T follicular helper cell (primary cell): ENCODE data around the gene MS4A8.
"Not testable (repeated sequence)": the region's sequence is repeated elsewhere in the genome, so short reads cannot be mapped to it uniquely, and the experiment has no call there.

ENCODE experiments used
- DNase-seq: peaks from one replicate; pipeline ENCODE4 v3.0.0-alpha.2; 2020; ENCODE audit warnings: low read depth
- total RNA-seq, 2 experiments: gene quantifications; one replicate each; lab custom pipeline; 2026; lab: John Stamatoyannopoulos, UW

MS4A8 gene, protein sequence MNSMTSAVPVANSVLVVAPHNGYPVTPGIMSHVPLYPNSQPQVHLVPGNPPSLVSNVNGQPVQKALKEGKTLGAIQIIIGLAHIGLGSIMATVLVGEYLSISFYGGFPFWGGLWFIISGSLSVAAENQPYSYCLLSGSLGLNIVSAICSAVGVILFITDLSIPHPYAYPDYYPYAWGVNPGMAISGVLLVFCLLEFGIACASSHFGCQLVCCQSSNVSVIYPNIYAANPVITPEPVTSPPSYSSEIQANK
- 0 reads per million in 2 experiments for total RNA-seq

DNA sequence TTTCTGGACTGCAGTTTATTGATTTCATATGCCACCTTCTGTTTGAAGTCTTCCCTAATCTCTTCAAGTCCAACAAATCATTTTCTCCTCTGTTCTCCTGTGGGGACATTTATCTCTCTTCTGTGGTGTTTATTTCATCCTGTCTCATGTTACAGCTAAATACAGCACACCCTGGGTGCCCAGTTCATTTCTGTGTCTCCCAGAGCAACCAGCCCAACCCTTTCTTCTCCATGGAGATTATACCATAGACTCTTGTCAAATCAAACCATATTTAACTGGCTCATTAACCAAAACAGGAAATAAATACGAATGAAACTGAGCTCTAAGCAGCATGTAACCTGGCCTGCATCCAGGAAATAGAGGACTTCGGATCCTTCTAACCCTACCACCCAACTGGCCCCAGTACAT is at the start of gene MS4A8:
TSS of gene MS4A8 (plus strand) at position 329 of the 408 bp plus-strand sequence. CDS start 1,249 bp downstream, outside the sequence.
- no peak for DNase-seq

DNA sequence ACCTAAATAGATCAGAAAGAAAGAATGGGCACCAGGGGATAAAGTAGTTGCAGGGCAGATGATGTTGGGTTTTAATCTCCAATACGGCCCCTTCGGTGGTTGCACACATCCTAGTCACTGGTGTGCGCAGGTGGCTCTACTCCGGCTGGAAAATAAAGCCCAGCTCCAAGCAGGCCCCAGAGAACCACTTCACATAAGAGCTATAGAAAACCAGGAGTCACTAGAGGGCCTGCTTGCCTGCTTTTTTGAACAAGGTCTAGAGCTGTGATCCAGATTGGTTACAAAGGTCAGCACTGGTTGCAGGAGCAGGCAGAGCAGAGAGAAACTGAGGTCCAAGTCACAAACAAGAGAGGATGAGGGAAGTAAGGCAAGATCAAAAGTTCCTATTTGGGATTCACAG is 41.5 kb upstream of the MS4A8 start:
- DNase-seq = no peak

DNA sequence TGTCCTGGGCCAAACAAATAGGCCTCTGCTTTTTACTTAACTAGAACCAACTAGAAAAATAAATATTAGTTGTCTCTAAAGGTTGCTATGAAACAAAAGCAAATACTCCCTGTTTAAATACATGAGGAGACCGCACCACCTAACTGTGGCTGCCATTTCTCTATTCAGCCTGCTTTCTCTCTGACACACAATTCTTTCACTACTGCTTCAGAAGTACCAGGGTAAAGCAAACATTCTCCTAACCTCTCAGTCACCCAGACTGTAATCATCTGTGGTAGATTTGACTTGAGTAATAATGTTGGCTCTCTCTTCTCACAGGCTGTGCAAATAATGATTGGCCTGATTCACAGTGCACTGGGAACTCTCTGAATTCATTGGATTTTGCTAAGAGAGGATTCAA is 41.0 kb upstream of the MS4A8 start:
- DNase-seq = no peak

DNA sequence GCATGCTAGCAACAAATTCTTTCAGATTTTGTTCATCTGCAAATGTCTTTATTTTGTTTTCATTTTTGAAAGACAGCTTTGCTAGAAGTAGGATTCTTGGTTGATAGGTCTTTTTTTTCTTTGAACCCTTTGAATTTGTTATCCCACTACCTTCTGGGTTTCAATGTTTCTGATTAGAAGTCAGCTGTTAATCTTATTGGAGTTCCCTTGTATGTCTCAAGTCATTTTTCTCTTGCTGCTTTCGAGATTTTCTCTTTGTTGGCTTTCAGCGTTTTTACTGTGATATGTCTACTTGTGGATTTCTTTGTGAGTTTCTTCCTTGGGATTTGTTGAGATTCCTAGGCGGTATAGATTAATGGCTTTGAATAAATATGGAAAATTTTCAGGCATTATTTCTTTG is 27.2 kb upstream of the MS4A8 start:
- no peak for DNase-seq

DNA sequence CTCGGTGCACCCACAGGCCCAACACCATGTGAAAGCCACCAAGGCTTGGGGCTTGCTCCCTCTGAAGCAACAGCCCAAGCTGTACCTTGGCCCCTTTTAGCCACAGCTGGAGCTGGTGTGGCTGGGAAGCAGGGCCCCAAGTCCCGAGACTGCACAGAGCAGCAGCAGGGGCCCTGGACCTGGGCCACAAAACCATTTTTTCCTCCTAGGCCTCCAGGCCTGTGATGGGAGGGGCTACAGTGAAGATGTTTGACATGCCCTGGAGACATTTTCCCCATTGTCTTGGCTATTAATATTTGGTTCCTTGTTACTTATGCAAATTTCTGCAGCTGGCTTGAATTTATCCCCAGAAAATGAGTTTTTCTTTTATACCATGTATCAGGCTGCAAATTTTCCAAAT is 21.2 kb upstream of the MS4A8 start:
- not testable (repeated sequence) for DNase-seq

DNA sequence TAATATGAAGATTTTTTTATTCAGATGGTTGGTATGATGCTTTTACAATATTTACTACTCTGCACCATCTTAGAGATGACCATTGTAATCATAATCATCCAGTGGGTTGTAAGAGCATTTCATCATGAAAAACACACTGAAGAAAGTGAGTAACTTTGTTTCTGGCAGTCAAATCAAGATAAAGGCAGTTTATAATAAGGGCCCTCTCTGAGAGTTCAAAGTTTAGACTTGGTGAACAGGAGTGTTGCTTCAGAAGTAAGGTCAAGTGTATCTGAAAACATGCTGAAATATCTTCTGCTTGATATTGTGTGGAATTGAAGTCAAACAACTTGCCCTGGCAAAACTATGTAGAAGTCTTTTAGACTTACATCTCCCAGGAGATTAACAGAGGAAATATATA is 19.5 kb upstream of the MS4A8 start:
- DNase-seq = no peak

DNA sequence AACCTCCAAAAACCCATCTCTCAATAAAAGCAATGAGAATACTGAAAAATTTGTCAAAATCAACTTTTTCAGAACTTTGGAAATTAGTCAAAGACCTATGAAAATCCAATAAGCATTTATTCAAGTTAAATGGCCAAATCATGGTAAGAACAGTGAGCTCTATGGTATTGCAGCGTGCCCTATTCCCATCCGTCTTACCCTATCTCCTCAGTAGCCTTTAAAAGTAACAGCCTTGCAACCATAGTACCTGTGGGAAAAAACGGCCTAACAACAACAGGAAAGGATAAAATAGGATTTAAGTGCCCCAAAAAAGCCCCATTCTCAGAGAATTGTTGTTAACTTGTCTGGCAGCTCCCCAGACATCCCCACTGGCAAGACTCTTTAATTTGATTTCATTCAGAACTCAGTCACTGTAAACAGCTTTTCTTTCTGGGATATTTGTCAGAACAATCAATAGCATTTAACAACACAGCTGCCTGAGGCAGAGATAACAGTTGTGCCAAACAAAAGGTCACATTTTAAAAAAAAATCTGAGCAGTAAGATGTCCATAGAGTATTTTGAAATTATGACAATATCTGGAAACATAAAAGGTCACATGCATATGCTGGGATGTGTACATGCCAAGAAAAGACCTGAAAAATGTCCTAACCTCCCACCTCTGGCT is 18.8 kb upstream of the MS4A8 start:
- no peak for DNase-seq

DNA sequence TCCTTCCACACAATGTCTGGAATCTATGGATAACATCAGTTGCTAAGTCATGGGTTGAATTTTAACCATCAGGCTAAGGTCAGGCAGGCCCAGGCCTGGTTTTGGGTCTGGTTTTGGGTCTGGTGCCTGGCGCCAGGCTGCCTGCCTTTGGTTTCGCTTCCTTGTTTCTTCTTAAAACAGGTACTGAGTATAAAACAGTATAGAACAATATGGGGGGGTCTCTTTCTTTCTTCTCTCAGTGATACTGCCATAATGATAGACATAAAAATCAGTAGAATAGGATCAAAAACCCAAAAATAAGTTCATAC is 14.9 kb upstream of the MS4A8 start:
- DNase-seq = not testable (repeated sequence)

DNA sequence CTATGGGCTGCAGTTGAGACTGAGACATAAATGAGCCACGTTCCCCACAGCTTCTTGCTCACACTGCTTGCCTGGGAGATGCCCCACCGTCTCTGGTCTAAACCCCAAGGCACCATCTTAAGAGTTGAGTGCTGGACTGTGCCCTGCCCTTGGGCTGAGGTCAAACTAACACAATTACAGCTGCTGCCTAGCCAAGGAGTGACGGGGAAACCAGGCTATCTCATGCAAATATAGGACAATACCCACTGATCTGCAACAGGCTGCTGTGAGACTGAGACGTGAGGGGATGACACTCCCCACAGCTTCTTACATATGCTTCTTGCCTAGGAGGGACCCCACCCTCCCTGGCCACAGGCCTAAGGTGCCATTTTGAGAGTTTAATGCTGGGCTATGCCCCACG is 7.8 kb upstream of the MS4A8 start:
- DNase-seq = no peak

DNA sequence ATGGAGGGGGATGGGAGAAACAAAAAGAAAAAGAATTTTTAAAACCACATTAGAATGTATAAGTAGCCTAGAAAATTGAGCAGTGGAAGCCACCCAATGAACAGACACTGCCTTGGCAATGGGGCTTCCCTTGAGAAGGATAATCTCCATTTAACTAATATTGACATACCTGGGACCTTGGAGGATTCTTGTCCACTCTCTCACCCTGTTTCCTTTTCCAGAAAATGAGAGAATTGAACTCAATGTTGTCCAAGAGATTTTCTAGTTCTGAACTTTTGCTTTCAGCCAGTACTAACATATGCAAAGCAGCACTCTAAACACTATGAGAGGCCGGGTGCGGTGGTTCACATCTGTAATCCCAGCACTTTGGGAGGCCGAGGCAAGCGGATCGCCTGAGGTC is 524 bp downstream of the MS4A8 start:
- no peak for DNase-seq

DNA sequence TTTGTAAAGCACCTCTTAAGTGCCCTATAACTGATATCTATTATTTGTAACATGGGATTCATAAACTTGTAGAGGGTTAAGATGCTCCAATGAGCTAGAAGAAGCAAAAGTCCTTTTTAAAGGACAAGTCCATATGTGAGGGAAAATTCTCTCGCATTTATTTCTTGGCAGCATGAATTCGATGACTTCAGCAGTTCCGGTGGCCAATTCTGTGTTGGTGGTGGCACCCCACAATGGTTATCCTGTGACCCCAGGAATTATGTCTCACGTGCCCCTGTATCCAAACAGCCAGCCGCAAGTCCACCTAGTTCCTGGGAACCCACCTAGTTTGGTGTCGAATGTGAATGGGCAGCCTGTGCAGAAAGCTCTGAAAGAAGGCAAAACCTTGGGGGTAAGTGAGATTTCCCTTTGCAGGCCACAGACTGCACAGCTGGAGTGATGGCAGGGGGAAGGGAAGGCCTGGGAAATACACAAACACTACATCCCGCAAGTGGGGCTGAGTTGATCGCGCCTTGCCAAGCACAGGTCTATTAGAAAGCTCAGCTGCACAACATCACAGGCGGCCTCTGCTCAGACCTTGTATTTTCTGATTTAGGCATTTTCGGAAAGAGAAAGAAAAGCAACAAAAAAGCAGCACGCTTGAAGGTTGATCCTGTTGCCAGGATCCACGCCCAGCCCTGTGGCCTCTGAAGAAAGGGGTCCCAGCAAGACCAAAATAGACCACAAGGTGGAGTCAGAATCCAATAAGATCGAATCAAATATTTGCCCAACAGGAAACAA is 1.5 kb downstream of the MS4A8 start:
- no peak for DNase-seq

DNA sequence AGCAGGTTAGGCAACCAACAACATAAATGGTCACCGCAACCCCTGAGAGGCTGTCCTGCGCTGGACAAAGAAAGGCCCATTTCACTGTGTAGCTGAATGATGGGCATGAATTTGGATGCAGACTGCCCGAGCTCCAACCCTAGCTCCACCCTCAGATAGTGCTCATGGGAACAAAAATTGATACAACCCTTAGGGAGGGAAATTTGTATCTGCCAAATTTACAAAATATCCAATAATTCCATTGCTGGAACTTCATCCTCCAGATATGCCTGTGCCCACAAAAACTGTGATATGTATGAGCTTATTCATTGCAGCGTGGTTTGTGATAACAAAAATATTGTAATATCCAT is 2.0 kb downstream of the MS4A8 start:
- DNase-seq = no peak

DNA sequence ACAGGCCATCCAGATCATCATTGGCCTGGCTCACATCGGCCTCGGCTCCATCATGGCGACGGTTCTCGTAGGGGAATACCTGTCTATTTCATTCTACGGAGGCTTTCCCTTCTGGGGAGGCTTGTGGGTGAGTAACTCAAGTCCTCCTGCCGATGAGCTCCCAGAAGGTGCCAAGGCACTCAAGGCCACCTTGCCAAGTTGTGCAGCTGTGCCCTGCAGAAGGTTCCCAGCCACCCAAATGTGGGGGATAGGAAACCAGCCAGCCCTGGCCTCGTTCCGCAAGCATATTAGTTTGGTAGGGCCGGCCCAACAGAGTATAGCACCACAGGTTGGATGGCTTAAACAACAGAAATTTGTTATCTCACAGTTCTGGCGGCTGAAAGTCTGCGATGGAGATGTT is 4.0 kb downstream of the MS4A8 start:
- DNase-seq = no peak

DNA sequence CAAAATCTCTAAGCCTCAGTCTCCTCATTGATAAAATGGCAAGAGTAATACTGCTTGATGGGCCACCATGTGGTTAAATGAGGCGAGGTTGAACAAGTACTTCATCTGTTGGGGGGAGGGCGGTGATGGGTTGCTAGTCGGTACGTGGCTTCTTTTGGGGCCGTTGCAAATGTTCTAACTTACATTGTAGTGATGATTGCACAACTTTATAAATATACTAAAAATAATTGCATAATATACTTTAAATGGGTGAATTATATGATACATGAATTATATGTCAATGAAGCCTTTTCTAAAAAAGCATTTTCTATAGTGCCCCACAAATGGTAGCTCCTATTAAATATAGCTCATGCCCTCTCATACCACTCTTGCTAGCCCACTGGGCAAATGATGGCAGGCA is 6.5 kb downstream of the MS4A8 start:
- DNase-seq = no peak

DNA sequence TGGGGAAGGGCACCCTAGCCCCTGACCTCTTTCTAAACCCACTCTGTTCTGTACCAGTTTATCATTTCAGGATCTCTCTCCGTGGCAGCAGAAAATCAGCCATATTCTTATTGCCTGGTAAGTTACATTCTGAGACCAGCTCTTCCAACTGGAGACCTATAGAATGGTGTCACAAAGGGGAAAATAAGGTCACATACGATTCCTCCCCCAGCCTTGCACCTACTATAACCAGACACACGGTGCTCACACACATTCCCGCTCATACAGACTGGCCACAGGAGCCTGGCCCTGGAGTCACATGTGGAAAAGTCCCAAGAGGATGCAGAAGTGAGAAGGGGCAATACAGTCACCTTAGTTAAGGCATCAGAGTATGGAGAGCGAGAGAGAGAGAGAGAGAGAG is 7.5 kb downstream of the MS4A8 start:
- DNase-seq = no peak

DNA sequence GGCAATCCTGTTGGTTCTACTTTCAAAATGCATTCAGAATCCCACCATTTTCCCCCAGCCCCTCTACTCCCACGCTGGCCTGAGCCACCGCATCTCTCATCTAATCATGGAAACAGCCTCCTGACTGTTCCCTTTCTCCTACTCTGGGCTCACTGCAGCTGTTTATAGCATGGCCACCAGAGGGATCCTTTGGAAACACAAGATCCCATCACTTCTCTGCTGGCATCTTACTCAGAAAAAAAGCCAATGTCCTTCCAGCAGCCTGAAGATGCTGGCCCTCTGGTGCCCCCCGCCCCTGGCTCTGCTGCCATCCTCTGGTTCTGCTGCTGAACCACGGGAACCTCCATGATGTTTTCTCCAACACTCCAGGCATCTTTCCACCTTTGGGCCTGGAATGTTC is 11.1 kb downstream of the MS4A8 start:
- no peak for DNase-seq

DNA sequence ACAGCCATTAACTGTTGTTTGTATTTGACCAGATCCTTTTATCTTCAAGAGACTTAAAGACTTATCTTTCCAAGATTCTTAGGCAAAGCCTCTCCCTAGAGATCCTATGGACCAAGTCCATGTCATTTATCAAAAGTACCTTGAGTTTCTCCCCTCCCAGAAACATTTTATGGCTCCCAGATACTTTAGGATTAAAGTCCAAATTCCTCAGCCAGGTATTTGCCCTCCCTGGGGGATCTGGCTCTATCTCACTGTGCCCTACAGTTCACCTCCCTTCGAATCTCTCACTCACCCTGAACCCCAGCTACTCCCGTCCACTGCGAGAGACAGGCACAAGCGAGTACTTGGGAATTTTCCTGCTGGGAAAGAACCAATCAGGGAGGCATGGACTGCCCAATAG is 11.9 kb downstream of the MS4A8 start:
- no peak for DNase-seq

DNA sequence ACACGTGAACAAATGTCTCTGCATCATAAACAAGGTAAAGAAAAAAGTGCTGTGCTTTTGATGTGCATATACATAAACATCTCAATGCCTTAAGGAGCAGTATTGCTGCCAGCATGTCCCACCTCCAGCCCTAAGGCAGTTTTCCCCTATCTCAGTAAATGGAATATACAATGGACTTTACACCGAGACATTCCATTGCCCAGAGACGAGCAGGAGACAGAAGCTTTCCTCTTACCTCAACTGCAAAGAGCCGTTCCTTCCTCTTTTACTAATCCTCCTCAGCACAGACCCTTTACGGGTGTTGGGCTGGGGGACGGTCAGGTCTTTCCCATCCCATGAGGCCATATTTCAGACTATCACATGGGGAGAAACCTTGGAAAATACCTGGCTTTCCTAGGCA is 14.0 kb downstream of the MS4A8 start:
- not testable (repeated sequence) for DNase-seq

DNA sequence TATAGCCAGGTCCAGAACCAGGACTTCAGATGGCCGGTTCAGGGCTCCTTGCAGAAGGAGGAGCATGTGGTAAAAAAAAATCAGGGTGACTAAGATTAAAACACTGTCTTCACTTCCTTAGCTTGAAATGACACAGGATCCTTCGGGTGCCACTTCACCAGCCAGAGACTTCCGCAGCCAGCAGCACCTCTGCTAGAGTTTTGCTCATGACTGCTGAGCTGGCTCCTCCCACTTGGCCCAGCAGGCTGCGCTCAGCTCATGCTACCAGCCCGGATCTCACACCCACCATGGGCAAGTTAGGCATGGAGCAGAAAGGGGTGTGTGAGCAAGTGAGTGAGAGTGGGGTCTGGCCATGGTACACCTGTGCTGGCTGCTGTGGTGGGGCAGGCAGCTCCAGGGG is 18.5 kb downstream of the MS4A8 start:
- no peak for DNase-seq

DNA sequence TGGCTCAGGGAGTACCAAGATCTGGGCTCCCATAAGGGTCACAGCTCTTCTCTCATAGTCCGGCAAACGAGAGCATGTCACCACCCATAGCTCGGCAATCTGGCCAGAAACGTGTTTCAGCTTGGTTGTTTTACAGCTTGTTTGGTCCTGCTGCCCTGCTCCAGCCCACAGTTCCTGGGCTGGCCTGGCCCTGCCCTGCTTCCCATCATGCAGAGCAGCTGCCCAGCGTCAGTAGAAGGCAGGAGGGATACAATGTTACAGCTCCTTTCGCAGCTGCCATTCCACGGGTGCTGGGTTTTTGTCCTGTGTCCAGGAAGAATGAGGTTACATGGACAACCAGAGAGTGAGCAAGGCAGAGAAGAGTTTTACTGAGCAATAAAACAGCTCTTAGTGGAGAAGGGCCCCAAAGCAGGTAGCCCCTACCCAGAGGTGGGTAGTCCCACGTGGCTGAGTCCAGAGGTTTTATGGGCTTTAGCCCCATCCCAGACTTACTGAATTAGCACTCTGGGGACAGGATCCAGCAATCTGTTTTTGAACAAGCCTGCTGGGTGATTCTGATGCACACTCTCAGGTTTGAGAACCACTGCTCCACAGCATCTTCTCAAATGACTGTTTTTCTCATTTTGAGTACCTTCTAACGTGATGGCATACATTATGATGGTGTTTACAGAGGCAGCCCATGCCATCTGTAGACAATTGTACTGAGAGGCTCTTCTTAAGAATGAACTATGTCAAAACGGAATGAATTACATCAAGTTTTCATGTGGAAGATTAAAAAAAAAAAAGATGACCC is 19.3 kb downstream of the MS4A8 start:
- no peak for DNase-seq

DNA sequence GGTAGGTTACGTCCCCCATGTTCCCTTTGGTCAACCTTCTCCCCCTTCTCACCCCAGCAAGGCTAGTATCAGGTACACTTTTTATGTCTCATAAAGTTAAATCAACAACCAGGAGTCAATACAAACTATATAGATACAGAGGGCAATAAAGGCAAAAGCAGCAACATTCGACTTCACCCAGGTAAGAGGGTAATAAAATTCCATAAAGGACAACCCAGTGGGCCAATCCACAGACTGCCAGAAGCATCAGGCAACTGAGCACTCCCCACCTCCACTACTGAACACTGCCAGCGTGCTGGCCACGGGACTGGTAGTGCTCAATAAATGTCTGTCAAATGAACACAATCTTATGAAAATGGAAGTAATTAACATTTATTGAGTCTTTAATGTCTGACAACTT is 20.0 kb downstream of the MS4A8 start:
- DNase-seq = no peak

DNA sequence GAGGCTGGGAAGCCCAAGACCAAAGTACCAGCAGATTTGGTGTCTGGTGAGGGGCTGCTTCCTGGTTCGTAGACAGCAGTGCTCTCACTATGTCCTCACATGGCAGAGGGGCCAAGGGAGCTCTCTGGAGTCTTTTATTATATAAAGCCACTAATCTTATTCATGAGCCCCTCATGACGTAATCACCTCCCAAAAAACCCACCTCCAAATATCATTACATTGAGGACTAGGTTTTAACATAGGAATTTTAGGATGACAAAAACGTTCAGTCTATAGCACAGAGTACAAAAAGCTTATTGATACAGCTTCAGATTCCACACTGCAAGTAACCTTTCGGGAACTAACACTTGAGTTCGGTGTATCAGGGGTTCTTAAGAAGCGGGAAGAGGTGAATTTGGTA is 21.0 kb downstream of the MS4A8 start:
- no peak for DNase-seq

DNA sequence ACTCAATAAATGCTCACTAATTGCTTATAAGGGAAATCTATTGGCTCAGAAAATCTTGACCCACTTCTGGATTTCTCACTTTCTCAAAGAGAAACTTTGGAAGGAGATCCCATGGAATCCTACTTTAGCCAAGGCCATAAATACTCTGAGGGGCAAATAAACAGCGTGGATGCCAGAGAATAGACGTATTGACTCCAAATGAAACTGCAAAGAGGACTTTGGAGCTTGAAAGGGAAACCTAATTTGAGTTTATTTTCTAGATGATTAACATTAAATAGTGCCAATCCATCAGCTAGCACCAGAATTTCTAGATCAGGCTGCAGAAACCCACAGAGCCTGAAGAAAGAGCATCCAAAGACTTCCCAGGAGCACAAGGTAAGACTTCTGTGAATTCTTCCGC is 25.0 kb downstream of the MS4A8 start, which contains the start of gene MS4A18:
TSS of gene MS4A18 (plus strand) at position 301 of the 400 bp plus-strand sequence.
- no peak for DNase-seq
